GM21390 (cell line): Measurements from ENCODE around the gene KCNQ4.
A peak's percentile ranks its signal among the peaks of the same experiment; 100 is the strongest.

ENCODE experiments used
- ATAC-seq: cut with Tn5 transposase; IDR thresholded peaks from one replicate; pipeline ENCODE4 v1.9.1; 2021; ENCODE audit not compliant: unreplicated experiment

The KCNQ4 gene

GRCh38 chr1:40857737-40858136, 74.2 kb downstream of the KCNQ4 start:
- no peak for ATAC-seq

- ATAC-seq, result no peak
Measured at GRCh38 chr1:40858856-40859416, 75.3 kb downstream of the KCNQ4 start.

DNA sequence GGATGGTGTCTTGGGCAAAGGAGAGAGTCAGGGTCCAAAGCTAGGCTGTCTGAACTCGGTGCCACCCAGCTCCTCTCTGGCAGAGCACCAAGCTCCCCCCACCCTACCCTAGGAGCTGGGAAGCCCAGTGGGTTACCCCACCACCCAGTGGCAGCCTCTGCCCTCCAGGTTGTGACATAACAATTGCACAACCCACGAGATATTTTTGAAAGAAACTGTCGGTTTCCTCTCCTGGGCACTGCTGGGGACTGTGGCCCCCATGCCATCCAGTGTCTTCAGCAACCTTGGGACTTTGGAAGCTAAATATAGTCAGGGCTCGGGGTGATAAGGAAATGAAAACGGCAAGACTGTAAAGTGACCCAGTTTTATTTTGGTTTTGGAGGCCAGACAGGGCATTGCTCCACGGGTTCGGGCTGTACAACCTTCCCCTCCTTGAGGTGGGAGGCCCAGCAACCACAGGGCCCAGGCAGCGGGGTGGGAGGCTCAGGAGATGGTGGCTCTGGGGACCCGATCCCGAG, 77.2 kb downstream of the KCNQ4 start:
- no peak for ATAC-seq

DNA sequence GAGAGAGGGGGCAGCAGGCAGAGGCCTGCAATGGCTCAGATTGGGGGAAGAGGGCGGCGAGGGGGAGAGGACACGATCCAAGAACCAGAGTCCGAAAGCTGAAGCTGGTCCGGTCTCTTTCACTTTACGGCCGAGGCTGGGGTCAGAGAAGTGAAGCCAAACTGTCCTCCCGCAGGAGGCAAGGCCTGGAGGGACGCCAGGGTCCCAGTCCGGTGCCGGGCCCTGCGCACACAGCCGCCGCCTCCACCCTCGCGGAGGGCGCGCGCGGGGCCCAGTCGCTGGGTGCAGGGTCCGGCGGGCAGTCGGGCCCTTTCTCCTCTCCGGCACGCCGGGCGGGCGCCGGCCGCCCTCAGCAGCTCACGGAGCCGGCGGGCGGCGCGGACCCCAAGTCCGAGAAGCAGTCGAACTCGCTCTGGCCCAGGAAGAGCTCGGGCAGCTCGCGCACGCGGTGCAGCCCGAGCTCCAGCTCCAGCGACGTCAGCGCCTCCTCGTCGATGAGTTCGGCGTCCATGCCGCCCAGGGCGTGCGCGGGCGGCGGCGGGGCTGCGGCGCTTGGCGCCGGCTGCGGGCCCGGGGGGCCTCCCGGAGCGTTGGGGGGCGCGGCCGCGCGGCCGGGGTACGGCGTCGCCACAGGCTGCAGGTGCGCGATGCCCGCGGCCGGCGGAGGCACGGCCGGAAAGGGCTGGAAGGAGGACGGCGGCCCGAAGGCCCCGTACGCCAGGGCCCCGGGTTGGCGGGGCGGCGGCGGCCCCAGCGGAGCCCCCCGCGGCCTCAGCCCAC, 77.8 kb downstream of the KCNQ4 start:
- ATAC-seq, result peak; percentile 6

DNA sequence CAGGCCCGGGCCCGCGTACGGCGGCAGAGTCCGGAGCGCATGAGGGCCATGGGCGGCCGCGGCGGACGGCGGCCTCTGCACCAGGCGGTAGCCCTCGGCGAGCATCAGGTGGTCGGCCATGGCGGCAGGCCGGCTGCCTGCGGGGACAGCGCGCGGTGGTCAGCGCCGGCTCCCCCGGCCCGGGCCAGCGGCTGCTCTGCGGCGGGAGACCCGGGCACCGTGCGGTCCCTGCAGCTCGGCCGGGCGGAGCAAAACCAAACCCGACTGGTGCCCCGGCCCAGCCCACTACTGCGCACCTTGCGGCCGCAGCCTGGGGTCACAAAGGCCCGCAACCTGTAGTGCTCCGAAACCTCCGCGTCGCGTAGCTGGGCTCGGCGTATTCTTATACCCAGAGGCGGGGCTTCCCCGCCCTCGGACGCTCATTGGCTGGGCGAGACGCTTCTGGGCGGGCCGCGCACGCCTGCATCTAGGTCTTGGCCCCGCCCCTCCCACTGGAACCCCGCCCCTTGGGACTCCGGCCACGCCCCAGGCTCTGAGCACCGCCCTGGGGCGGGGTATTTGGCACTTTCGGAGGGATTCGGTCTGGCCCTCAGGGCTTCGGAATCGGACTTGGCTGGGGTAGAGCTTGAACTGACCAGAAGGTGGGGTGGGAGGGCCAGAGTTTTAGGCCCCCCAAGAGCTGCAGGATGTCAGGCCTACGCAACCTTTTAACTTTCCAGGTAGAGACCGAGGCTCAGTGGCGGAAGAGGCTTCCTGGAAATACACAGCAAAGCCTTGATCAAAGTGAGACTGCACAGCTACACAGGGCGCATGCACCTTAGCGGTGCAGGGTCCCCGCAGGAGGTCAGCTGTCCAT, 78.6 kb downstream of the KCNQ4 start, which contains the start of gene CITED4:
TSS of gene CITED4 (minus strand) at position 356 of the 856 bp plus-strand sequence. CDS start at position 120, 236 bp downstream.
- peak; percentile 93 for ATAC-seq

DNA sequence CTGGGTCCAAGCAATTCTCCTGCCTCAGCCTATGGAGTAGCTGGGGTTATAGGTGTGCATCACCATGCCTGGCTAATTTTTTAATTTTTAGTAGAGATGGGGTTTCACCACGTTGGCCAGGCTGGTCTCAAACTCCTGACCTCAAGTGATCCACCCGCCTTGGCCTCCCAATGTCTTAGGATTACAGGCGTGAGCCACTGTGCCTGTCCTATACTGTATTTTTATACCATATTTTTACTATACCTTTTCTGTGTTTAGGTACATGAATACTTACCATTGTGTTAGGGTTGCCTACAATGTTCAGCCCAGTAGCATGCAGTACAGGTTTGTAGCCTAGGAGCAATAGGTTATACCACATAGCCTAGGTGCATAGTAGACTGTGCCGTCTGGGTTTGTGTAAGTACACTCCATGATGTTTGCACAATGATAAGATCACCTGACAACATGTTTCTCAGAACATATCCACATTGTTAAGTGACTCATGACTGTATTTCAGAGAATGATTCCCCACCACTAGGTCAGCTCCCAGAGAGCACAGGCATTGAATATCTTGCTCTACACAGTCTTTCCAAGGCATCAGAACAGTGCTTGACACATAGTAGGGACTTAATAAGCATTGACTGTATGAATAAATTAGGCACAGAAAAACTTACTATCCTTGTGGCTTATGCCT, 84.6 kb downstream of the KCNQ4 start:
- ATAC-seq, result no peak

DNA sequence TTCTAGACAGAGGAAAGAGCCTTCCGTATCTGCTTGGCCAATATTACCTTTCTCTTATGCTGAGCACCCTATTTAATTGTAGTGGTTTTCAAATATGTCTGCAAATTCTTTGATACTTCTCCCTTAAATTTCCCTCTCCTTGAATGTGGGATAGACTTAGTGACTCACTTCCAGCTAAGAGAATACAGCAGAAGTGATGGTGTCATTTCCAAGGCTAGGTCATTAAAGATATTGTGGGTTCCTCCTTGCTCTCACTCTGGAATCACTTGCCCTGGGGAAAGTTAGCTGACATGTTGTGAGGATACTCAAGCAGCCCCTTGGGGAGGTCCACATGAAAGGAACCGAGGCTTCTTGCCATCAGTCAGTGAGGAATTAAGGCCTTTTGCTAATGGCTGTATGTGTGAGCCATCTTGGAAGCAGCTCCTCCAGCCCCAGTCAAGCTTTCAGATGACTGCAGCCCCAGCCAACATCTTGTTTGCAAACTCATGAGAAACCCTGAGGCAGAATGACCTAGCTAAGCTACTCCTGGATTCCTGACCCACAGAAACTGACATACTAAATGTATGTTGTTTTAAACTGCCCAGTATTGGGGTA, 86.6 kb downstream of the KCNQ4 start:
- no peak for ATAC-seq

DNA sequence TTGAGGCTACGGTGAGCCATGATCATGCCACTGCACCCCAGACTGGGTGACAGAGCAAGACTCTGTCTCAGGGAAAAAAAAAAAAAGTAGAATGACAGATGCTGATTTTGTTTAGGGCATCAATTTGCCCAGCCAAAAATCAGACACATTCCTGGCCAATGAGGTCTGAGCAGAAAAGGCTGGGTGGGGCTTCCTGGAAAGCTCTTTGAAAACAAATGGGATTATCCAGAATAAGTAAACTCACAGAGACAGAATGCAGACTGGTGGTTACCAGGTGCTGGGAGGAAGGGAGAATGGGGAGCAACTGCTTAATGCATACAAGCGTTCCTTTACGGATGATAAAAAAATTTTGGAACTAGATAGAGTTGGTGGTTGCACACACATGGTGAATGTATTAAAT, 88.7 kb downstream of the KCNQ4 start:
- no peak for ATAC-seq

GRCh38 chr1:40873863-40874472, 90.4 kb downstream of the KCNQ4 start:
- ATAC-seq, result no peak

DNA sequence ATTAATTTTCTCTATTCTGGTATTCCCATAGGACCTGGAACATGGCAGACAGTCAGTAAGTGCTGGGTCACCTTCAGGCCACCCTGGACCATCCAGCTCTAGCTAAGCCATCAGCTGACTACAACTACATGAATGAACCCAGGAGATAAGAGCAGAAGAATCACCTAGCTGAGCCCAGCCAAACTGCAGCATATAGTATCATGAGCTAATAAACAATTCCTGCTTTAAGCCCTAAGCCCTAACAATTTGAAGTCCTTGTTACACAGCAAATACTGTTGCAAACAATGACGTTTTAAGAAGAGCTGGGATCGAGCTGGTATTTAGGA, 92.8 kb downstream of the KCNQ4 start:
- ATAC-seq, result no peak

DNA sequence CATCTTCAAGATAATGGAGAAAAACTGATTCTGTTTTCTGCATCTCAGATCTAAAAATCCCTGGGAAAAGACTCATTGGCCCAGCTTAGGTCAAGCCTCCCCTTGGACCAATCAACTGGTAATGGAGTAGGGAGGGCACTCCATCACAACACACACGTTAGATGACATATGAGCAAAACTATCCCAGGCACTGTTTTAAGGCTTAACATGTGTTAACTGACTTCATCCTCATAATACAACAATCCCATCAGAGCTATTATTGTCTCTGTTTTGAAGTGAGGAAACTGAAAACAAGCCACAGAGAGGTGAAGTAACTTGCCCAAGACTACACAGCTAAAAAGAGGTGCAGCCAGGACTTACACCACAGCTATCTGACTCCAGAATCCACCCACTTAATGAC, 93.3 kb downstream of the KCNQ4 start:
- no peak for ATAC-seq

DNA sequence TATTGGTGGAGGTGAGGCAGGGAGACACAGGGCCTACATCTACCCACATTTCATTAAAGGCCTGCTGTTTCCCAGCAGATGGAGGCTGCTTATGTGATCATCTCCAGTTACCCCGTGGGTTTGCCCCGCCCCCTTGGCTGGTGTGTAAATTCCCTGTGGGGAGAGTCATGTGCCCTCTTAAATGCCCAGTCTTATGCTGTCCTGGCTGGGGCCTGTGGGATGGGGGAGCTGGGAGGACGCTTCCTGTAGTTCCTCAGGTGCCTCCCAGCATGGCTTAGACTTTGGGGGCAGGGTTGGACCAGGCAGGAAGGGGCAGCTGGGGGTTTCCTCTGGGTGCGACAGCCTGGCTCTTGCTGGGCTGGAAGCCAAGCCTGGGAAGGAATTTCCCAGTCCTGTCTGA, 94.1 kb downstream of the KCNQ4 start:
- ATAC-seq, result no peak

- ATAC-seq, result no peak
Measured at GRCh38 chr1:40878906-40879305, 95.3 kb downstream of the KCNQ4 start.

DNA sequence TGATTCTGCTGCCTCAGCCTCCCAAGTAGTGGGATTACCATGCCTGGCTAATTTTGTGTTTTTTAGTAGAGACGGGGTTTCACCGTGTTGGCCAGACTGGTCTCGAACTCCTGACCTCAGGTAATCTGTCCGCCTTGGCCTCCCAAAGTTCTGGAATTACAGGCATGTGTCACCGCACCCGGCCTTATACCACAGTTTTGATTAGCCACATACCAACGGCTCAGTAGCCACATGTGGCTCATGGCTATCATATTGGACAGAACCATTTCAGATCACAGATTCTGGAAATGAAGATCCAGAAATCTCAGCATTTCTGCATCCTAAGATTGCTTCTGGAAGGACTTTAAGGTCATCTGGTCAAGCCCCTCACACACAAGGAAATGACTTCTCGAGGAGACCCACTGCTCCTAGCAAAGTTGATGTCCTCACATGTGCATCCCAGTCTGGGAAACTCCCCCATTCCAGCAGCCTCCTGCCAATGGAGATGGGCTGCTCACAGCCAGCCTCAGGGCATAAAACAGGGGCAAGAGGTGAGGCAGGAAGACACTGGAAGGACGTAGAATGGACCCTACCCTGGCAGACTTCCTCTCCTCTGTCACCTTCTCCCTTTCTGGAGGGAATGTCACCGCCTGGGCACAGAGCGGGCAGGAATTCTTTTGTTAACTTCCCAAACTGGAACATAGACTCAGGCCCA, 96.0 kb downstream of the KCNQ4 start:
- ATAC-seq, result no peak

DNA sequence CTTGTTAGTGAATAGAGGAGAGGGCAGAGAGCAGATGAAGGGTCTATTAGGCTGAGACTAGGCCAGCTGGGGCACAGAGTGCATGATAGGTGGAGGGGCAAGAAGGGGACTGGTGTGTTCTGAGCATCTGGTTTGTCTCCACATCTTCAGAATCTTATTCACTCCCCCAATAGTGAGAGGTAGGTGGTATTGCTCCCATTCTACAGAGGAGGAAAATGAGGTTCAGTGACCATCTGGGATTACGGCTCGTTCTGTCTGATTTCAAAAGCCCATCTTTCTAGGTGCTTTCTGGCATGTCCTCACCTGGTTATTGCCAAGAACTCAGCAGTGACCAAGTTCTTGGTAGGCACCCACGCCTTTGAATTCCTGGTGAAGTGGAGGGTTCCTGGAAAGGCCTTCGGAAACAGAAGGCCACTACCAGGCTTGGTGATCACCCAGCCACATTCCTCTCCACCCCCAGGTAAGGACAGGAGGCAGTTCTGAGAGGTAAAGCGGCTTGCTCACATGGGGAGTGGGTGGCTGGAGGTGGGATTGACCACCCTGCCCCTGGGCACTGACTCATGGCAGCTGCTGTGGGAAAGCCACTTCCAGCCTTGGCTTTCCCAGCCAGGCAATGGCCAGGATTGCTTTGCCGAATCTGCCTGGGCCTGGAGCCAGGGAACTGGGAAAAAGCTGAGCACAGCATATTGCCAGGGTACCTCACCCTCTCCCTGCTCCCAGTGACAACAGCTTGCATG, 97.4 kb downstream of the KCNQ4 start:
- ATAC-seq, result no peak

DNA sequence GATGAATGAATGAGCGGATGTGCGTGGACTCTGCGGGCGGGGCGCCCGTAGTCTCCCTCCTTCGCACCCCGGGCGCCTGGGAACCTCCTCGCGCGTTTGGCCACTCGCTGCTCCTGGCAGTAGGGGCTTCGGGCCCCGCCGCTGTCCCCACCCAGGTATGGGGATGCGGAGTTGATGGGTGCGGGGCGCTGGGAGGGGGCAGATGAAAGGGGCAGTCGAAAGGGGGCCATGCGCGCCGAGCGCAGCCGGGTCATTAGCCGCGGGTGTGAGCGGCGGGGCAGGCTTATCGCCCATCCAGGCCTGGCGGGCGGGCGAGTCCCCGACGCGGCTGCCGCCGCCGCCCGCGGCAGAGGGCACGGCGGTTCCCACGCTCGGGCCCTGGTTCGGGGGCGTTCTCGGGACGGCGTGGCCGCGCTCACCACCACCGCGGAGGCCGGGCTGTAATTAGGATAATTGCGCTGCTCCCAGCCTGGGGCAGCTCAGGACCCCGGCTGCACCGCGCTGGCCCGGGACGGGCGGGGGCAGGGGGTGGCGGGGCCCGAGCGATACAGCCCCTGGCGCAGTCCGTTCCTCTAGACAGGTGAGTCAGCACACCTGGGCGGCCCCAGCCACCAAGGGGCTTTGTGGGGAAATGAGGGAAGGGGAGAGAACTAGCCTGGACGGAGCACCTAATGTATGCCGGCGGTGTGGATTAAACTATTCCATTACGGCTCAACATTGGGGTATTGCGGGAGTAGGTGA, 100.6 kb downstream of the KCNQ4 start:
- no peak for ATAC-seq

DNA sequence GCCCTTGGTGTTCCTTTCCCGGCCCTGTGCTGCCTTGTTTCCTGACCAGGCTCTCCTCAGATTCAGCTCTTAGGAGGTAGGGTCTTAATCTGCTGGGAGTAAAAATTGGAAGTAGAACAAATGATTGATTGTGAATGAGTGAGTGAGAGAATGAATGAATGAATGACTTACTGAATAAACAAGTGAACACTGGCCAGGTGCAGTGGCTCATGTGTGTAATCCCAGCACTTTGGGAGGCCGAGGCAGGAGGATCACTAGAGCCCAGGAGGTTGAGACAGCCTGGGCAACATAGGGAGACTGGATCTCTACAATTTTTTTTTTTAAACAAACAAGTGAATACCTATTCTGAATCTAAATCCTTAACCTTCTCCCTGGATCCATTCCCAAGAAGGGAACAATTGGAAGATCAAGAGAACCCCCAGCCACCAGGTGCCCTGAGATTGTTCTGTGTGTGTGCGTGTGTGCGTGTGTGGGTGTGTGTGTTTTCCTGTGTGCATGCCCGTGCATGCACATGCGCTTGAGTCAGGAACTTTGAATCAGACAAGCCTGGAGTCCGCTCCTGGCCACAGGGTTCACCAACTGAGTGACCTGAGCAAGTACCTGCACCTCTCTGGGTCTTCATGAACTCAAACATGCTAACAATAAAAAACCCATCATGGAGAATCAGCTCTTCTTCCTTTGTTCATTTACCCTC, 102.9 kb downstream of the KCNQ4 start:
- ATAC-seq, result no peak

GRCh38 chr1:40887012-40887378, 103.4 kb downstream of the KCNQ4 start:
- no peak for ATAC-seq
